Kidney tubule cell (primary cell): ENCODE measurements around the gene ZKSCAN1.
"Not testable (repeated sequence)": the region's sequence is repeated elsewhere in the genome, so short reads cannot be mapped to it uniquely, and the experiment has no call there.

Experiments used
- DNase-seq: peaks from one replicate; pipeline ENCODE4 v3.0.0-alpha.2; 2018; ENCODE audit warnings: low spot score

ZKSCAN1 gene

GRCh38 chr7:100003711-100004661 lies 11.4 kb upstream of the ZKSCAN1 start:
- DNase-seq: no peak

- no peak for DNase-seq
Observed at GRCh38 chr7:100007887-100008286, 7.5 kb upstream of the ZKSCAN1 start.

GRCh38 chr7:100008525-100008924 lies 6.9 kb upstream of the ZKSCAN1 start:
- no peak for DNase-seq

GRCh38 chr7:100009952-100010351 lies 5.4 kb upstream of the ZKSCAN1 start:
- not testable (repeated sequence) for DNase-seq

- DNase-seq: no peak
Observed at GRCh38 chr7:100010901-100011300, 4.5 kb upstream of the ZKSCAN1 start.

GRCh38 chr7:100011516-100011915 lies 3.9 kb upstream of the ZKSCAN1 start:
- no peak for DNase-seq

- not testable (repeated sequence) for DNase-seq
Observed at GRCh38 chr7:100012385-100013327, 2.7 kb upstream of the ZKSCAN1 start.

- peak; percentile 75 for DNase-seq
Observed at GRCh38 chr7:100013328-100013676, 2.1 kb upstream of the ZKSCAN1 start.

- peak; percentile 11 for DNase-seq
Observed at GRCh38 chr7:100016215-100016901, 962 bp downstream of the ZKSCAN1 start.

- no peak for DNase-seq
Observed at GRCh38 chr7:100017300-100017699, 1.9 kb downstream of the ZKSCAN1 start.

GRCh38 chr7:100017875-100018274 lies 2.5 kb downstream of the ZKSCAN1 start:
- DNase-seq: no peak

- no peak for DNase-seq
Observed at GRCh38 chr7:100019908-100020307, 4.5 kb downstream of the ZKSCAN1 start.

- DNase-seq: no peak
Observed at GRCh38 chr7:100021297-100021696, 5.9 kb downstream of the ZKSCAN1 start.

- no peak for DNase-seq
Observed at GRCh38 chr7:100022621-100023020, 7.2 kb downstream of the ZKSCAN1 start.

GRCh38 chr7:100023526-100023925 lies 8.1 kb downstream of the ZKSCAN1 start:
- DNase-seq: no peak

GRCh38 chr7:100024020-100024619 lies 8.7 kb downstream of the ZKSCAN1 start:
- no peak for DNase-seq

GRCh38 chr7:100027197-100027596 lies 11.8 kb downstream of the ZKSCAN1 start:
- no peak for DNase-seq

- no peak for DNase-seq
Observed at GRCh38 chr7:100029596-100029995, 14.2 kb downstream of the ZKSCAN1 start.

- no peak for DNase-seq
Observed at GRCh38 chr7:100033526-100033925, 18.1 kb downstream of the ZKSCAN1 start.

GRCh38 chr7:100034871-100035510 lies 19.6 kb downstream of the ZKSCAN1 start:
- no peak for DNase-seq

- DNase-seq: no peak
Observed at GRCh38 chr7:100035876-100036275, 20.5 kb downstream of the ZKSCAN1 start.
